Prostate gland (tissue), 2 donors: ENCODE measurements around the gene HIVEP2.

Experiments
- CTCF ChIP-seq, 4 experiments: fragments of 200-600 bp in 2 of 4; fragments of 450-650 bp in 2 of 4; sonication (generic) in 2 of 4; IDR thresholded peaks; 1 replicate in 3 of 4; 2 replicates in 1 of 4; pipeline ENCODE4 v1.5.1; 2016 to 2019; ENCODE audit warnings: antibody characterized with exemption in 4 of 4, mild to moderate bottlenecking in 2 of 4, moderate library complexity in 2 of 4
- POLR2A ChIP-seq: fragments of 450-650 bp; IDR thresholded peaks from one replicate; pipeline ENCODE4 v1.6.1; 2016; ENCODE audit warnings: antibody characterized with exemption, mild to moderate bottlenecking
- POLR2AphosphoS5 ChIP-seq: sonication (generic); formaldehyde crosslinking; IDR thresholded peaks from one replicate; pipeline ENCODE4 v1.6.1; 2017; ENCODE audit warnings: antibody characterized with exemption

DNA sequence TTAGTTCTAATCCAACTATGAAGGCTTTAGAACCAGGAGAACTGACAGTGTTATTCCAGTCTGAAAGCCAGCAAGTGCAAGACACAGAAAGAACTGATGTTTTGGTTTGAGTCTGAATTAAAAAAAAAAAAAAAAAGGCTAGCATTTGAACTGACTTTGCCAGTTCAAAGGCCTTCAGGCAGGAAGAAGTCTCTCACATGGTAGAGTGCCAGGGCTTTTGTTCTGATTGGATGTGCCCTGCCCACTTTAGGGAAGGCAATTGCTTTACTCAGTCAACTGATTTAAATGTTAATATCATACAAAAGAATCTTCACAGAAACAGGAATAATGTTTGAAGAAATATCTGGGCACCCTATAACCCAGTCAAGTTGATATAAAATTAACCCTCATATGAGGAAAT is 212.2 kb downstream of the HIVEP2 start:
- no peak for TF ChIP-seq CTCF (IDR thresholded peaks at IDR 0.05)
- no peak for TF ChIP-seq POLR2AphosphoS5
- no peak for TF ChIP-seq POLR2A
